H9 (cell line): Measurements from ENCODE around the gene SESTD1. TPM values are rescaled to one million over a fixed set of nuclear protein-coding genes. Genes with fewer than 3 reads are reported as not detected.

Experiments
- DNase-seq: peaks from one replicate; pipeline ENCODE4 v3.0.0-alpha.2; 2017
- H2AFZ ChIP-seq: one replicate; pipeline ENCODE4 v1.6.1; 2013; ENCODE audit warnings: mild to moderate bottlenecking, low read length, control low read depth, moderate library complexity
- H2AK5ac ChIP-seq: 2 replicates; pipeline ENCODE4 v1.6.1; 2013; ENCODE audit warnings: low read length, control low read depth, mixed read lengths; ENCODE audit not compliant: insufficient read length
- H2BK120ac ChIP-seq: one replicate; pipeline ENCODE4 v1.6.1; 2013; ENCODE audit warnings: low read depth, mild to moderate bottlenecking, low read length, control low read depth, inconsistent platforms; ENCODE audit not compliant: poor library complexity, severe bottlenecking
- H2BK12ac ChIP-seq: 2 replicates; pipeline ENCODE4 v1.6.1; 2013; ENCODE audit warnings: low read length, control low read depth, mixed read lengths, low read depth; ENCODE audit not compliant: insufficient read length
- H2BK15ac ChIP-seq: 2 replicates; pipeline ENCODE4 v1.6.1; 2013; ENCODE audit warnings: low read depth, low read length, control low read depth
- H2BK20ac ChIP-seq: one replicate; pipeline ENCODE4 v1.6.1; 2013; ENCODE audit warnings: low read depth, mild to moderate bottlenecking, low read length, control low read depth, inconsistent platforms; ENCODE audit not compliant: poor library complexity, severe bottlenecking
- H2BK5ac ChIP-seq: 2 replicates; pipeline ENCODE4 v1.6.1; 2013; ENCODE audit warnings: low read length, control low read depth, mixed read lengths; ENCODE audit not compliant: insufficient read length
- H3K14ac ChIP-seq: 2 replicates; pipeline ENCODE4 v1.6.1; 2013; ENCODE audit warnings: low read length, control low read depth; ENCODE audit not compliant: insufficient read depth
- H3K18ac ChIP-seq: 2 replicates; pipeline ENCODE4 v1.6.1; 2013; ENCODE audit warnings: low read depth, mild to moderate bottlenecking, mixed read lengths, low read length, control low read depth; ENCODE audit not compliant: insufficient read length
- H3K23ac ChIP-seq: 2 replicates; pipeline ENCODE4 v1.6.1; 2013; ENCODE audit warnings: low read length, control low read depth, mixed read lengths, low read depth; ENCODE audit not compliant: insufficient read length
- H3K23me2 ChIP-seq: 2 replicates; pipeline ENCODE4 v1.6.1; 2013; ENCODE audit warnings: low read depth, mild to moderate bottlenecking, mixed read lengths, low read length, control low read depth; ENCODE audit not compliant: insufficient read length, poor library complexity, severe bottlenecking
- H3K27ac ChIP-seq: 2 replicates; pipeline ENCODE4 v1.5.1; 2013; ENCODE audit warnings: low read length, control low read depth, mixed read lengths, low read depth; ENCODE audit not compliant: insufficient read length
- H3K27me3 ChIP-seq: 2 replicates; pipeline ENCODE4 v1.6.1; 2013; ENCODE audit warnings: low read length, control low read depth, inconsistent platforms; ENCODE audit not compliant: insufficient read depth
- H3K4ac ChIP-seq: 2 replicates; pipeline ENCODE4 v1.6.1; 2013; ENCODE audit warnings: low read depth, mild to moderate bottlenecking, control low read depth, inconsistent platforms, low read length, moderate library complexity
- H3K4me1 ChIP-seq: 2 replicates; pipeline ENCODE4 v1.6.1; 2013; ENCODE audit warnings: low read length, control low read depth, inconsistent platforms; ENCODE audit not compliant: insufficient read depth
- H3K4me2 ChIP-seq: 2 replicates; pipeline ENCODE4 v1.6.1; 2013; ENCODE audit warnings: low read length, control low read depth, mixed read lengths; ENCODE audit not compliant: insufficient read length, insufficient read depth
- H3K56ac ChIP-seq: 2 replicates; pipeline ENCODE4 v1.6.1; 2013; ENCODE audit warnings: low read depth, mild to moderate bottlenecking, mixed read lengths, low read length, control low read depth; ENCODE audit not compliant: insufficient read length
- H3K79me1 ChIP-seq: 2 replicates; pipeline ENCODE4 v1.6.1; 2013; ENCODE audit warnings: low read depth, mild to moderate bottlenecking, moderate library complexity, low read length, control low read depth, inconsistent platforms; ENCODE audit not compliant: insufficient read depth, poor library complexity, severe bottlenecking
- H3K79me2 ChIP-seq: 2 replicates; pipeline ENCODE4 v1.6.1; 2013; ENCODE audit warnings: low read length, control low read depth, inconsistent platforms; ENCODE audit not compliant: insufficient read depth
- H3K9ac ChIP-seq: 2 replicates; pipeline ENCODE4 v1.6.1; 2013; ENCODE audit warnings: low read length, control low read depth, mixed read lengths; ENCODE audit not compliant: insufficient read length; ENCODE audit errors: extremely low read depth
- H3K9me3 ChIP-seq: one replicate; pipeline ENCODE4 v1.6.1; 2013; ENCODE audit warnings: low read depth, low read length, inconsistent platforms; ENCODE audit not compliant: control insufficient read depth
- H3T11ph ChIP-seq: one replicate; pipeline ENCODE4 v1.6.1; 2013; ENCODE audit warnings: mild to moderate bottlenecking, low read length, control low read depth, inconsistent platforms
- H4K20me1 ChIP-seq: one replicate; pipeline ENCODE4 v1.6.1; 2013; ENCODE audit not compliant: control insufficient read depth, insufficient read length, insufficient read depth
- H4K5ac ChIP-seq: 2 replicates; pipeline ENCODE4 v1.6.1; 2013; ENCODE audit warnings: low read depth, mild to moderate bottlenecking, mixed read lengths, low read length, control low read depth; ENCODE audit not compliant: insufficient read length
- H4K8ac ChIP-seq: replicated peaks from 2 replicates; pipeline ENCODE4 v1.6.1; 2013; ENCODE audit warnings: low read length, control low read depth, mixed read lengths, low read depth; ENCODE audit not compliant: insufficient read length
- H4K91ac ChIP-seq: 2 replicates; pipeline ENCODE4 v1.6.1; 2013; ENCODE audit warnings: low read depth, mild to moderate bottlenecking, moderate library complexity, mixed read lengths, low read length, control low read depth; ENCODE audit not compliant: insufficient read length
- H3K27ac Mint-ChIP-seq, 3 experiments: 2 replicates in 2 of 3; 3 replicates in 1 of 3; pipeline ENCODE4 v1.8.0; 2020 to 2021; ENCODE audit warnings: mixed read lengths in 3 of 3, mild to moderate bottlenecking in 1 of 3, moderate library complexity in 1 of 3
- H3K27me3 Mint-ChIP-seq: 2 replicates; pipeline ENCODE4 v1.8.0; 2021; ENCODE audit warnings: low read depth, mild to moderate bottlenecking, moderate library complexity, mixed read lengths
- H3K36me3 Mint-ChIP-seq, 3 experiments: 2 replicates in 2 of 3; 3 replicates in 1 of 3; pipeline ENCODE4 v1.8.0; 2020 to 2021; ENCODE audit warnings: low read depth in 3 of 3, mixed read lengths in 3 of 3; ENCODE audit not compliant: insufficient read depth in 1 of 3
- H3K4me1 Mint-ChIP-seq, 2 experiments: 2 replicates each; pipeline ENCODE4 v1.8.0; 2020; ENCODE audit warnings: mixed read lengths in 2 of 2
- H3K4me3 Mint-ChIP-seq, 2 experiments: 2 replicates in 1 of 2; 3 replicates in 1 of 2; pipeline ENCODE4 v1.8.0; 2020 to 2021; ENCODE audit warnings: mild to moderate bottlenecking in 2 of 2, mixed read lengths in 2 of 2, moderate library complexity in 1 of 2
- H3K9me3 Mint-ChIP-seq, 2 experiments: 2 replicates in 1 of 2; 3 replicates in 1 of 2; pipeline ENCODE4 v1.8.0; 2020; ENCODE audit warnings: mild to moderate bottlenecking in 2 of 2, mixed read lengths in 2 of 2, moderate library complexity in 1 of 2
- CTCF ChIP-seq: fragments of 200-600 bp; sonication (generic); conservative IDR thresholded peaks from 3 replicates; pipeline ENCODE4 v1.8.0; 2021; ENCODE audit warnings: antibody characterized with exemption, mild to moderate bottlenecking
- WGBS: extraction: QIAGEN DNeasy Blood & Tissue Kit; methylation state at CpG from one replicate; pipeline ENCODE4 v1.1.7; 2013; ENCODE audit warnings: missing lambda C conversion rate, low lambda C conversion rate, mixed read lengths; ENCODE audit not compliant: insufficient read length; ENCODE audit errors: extremely low coverage; 5-methylcytosine and 5-hydroxymethylcytosine counted together
- total RNA-seq: library from RNA; stranded (reverse); gene quantifications from 2 replicates; pipeline ENCODE4 v1.2.1, GENCODE V29; 2021

Gene SESTD1
- total RNA-seq, 1 experiment from 2014 or later: 44.4 TPM

DNA sequence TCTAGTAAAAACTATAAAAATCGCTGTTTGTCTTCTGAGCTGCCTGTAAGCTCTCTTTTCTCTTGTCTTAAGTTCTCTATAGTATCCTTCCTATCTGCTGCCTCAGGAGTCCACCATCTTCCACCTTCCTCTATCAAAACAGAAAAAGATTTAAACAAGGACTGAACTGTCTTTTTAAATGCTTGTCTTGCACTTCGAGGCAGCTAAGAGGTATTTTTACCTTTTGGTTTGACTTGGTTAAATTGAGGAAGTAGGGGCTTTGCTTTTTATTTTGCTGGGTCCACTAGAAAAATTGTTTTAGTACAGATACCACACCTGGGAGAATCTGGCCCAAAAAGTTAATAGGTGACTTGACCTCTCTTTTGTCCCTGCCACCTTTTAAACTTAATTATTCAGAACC is 12.2 kb downstream of the SESTD1 start:
- Histone ChIP-seq H2AFZ (no peak overlapping the region), H2BK120ac (no peak overlapping the region), H3K79me2 (no peaks in the 10 kb centered on the region; the same call in 1 of the 2 replicates), H4K20me1 (no peaks in the 10 kb centered on the region), H2BK5ac (no peak overlapping the region), H2BK20ac (no peak overlapping the region), H3K4me2 (no peak overlapping the region), H2BK12ac (no peak overlapping the region), H3T11ph (no peak overlapping the region), H3K9me3 (no peaks in the 10 kb centered on the region), H4K5ac (no peak overlapping the region), H4K8ac (no peak overlapping the region), H2AK5ac (no peak overlapping the region), H3K14ac (no peak overlapping the region), H3K27me3 (no peaks in the 10 kb centered on the region), H3K9ac (no peak overlapping the region), H3K56ac (no peak overlapping the region), H2BK15ac (no peak overlapping the region), H3K4me1 (peaks cover 6% of the 10 kb centered on the region; the same call in 1 of the 2 replicates), H3K27ac (no peak overlapping the region), H3K4ac (no peak overlapping the region), H3K79me1 (no peaks in the 10 kb centered on the region), H3K23me2 (no peaks in the 10 kb centered on the region), H3K23ac (no peak overlapping the region), H3K18ac (no peak overlapping the region), H4K91ac (no peak overlapping the region)
- H3K4me3 Mint-ChIP-seq: no peak overlapping the region
- H3K27me3 Mint-ChIP-seq: no peaks in the 10 kb centered on the region
- H3K27ac Mint-ChIP-seq: peak overlapping the region in 2 of 3 experiments; percentile 15 to 89; a peak in 2 of 7 replicates
- peaks cover 22 to 26% of the 10 kb centered on the region in 2 experiments for H3K4me1 Mint-ChIP-seq
- WGBS: no CpG with 5 or more reads among the region's 2 CpGs
- no peak for DNase-seq
- peaks cover 8 to 13% of the 10 kb centered on the region in 2 experiments; a peak in 4 of 5 replicates for H3K9me3 Mint-ChIP-seq
- no peak for TF ChIP-seq CTCF
- peaks cover 0 to 23% (median 12%) of the 10 kb centered on the region in 3 experiments; a peak in 5 of 7 replicates for H3K36me3 Mint-ChIP-seq
